Fibroblast of the aortic adventitia (primary cell): ENCODE measurements around the gene NYAP1. TPM values are rescaled to one million over a fixed set of nuclear protein-coding genes. Genes with fewer than 3 reads are reported as not detected.
"Not testable (repeated sequence)": the region's sequence is repeated elsewhere in the genome, so short reads cannot be mapped to it uniquely, and the experiment has no call there.

Source experiments
- DNase-seq: peaks from one replicate; pipeline ENCODE4 v3.0.0-alpha.2; 2010; ENCODE audit warnings: low read depth
- H3K4me3 ChIP-seq: 2 replicates; pipeline ENCODE4 v1.5.1; 2011; ENCODE audit warnings: low read depth, mild to moderate bottlenecking, control low read depth, low read length, moderate library complexity
- total RNA-seq: library from RNA; depleted of rRNA; stranded (reverse); fragments of >200 nt; gene quantifications from 2 replicates; pipeline ENCODE4 v1.2.3, GENCODE V29; 2012; ENCODE audit warnings: low replicate concordance
- TF ChIP-seq, protein P1 (sequence below): IDR thresholded peaks from 2 replicates; pipeline ENCODE4 v1.5.1; 2011; ENCODE audit warnings: mild to moderate bottlenecking, low read length, control low read depth, inconsistent platforms; ENCODE audit not compliant: insufficient read depth

NYAP1 gene
- total RNA-seq, 1 donor: 0.81 TPM

DNA sequence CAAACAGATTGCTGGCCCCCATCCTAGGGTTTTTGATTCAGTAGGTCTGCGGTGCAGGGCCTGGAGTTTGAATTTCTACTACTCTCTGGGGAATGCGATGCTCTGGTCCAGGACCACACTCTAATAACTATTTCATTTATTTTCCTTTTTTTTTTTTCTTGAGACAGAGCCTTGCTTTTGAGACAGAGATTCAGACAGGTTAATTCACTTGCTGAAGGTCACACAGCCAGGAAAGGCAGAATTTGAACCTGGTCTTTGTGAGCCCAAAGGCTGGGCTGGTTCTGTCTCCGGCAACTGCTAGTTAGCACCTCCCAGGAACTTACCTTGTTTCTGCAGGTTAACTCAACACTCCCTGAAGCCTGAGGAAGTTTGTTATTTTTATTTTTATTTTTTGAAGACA lies 31.2 kb upstream of the NYAP1 start:
- H3K4me3 ChIP-seq: no peak overlapping the region
- TF ChIP-seq, protein P1, sequence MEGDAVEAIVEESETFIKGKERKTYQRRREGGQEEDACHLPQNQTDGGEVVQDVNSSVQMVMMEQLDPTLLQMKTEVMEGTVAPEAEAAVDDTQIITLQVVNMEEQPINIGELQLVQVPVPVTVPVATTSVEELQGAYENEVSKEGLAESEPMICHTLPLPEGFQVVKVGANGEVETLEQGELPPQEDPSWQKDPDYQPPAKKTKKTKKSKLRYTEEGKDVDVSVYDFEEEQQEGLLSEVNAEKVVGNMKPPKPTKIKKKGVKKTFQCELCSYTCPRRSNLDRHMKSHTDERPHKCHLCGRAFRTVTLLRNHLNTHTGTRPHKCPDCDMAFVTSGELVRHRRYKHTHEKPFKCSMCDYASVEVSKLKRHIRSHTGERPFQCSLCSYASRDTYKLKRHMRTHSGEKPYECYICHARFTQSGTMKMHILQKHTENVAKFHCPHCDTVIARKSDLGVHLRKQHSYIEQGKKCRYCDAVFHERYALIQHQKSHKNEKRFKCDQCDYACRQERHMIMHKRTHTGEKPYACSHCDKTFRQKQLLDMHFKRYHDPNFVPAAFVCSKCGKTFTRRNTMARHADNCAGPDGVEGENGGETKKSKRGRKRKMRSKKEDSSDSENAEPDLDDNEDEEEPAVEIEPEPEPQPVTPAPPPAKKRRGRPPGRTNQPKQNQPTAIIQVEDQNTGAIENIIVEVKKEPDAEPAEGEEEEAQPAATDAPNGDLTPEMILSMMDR: no peak
- no peak for DNase-seq

DNA sequence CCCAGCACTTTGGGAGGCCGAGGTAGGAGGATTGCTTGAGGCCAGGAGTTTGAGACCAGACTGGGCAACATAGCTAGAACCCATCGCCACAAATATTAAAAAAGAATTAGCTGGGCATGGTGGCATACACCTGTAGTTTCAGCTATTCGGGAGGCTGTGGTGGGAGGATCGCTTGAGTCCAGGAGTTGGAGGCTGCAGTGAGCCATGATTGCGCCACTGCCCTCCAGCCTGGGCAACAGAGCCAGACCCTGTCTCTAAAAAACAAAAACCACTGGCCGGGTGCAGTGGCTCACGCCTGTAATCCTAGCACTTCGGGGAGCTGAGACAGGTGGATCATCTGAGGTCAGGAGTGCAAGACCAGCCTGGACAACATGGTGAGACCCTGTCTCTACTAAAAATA lies 29.9 kb upstream of the NYAP1 start:
- H3K4me3 ChIP-seq, DNase-seq: not testable (repeated sequence)

DNA sequence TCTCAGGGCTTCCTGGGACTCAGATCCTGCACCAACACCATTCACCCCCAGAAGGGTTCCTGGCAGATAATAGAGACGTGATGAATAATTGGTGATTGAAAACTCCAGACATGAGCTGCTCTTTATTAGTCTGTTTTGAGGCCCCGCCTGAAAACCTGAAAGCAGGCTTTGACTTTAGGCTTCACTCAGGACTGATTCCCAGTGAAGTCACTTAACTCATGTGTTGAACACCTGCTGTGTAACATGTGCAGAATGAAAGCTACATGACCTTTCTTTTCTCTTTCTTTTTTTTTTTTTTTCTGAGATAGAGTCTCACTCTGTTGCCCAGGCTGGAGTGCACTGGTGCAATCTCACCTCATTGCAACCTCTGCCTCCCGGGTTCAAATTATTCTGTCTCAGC lies 28.5 kb upstream of the NYAP1 start:
- DNase-seq: no peak
- TF ChIP-seq, protein P1: no peak
- no peak overlapping the region for H3K4me3 ChIP-seq

DNA sequence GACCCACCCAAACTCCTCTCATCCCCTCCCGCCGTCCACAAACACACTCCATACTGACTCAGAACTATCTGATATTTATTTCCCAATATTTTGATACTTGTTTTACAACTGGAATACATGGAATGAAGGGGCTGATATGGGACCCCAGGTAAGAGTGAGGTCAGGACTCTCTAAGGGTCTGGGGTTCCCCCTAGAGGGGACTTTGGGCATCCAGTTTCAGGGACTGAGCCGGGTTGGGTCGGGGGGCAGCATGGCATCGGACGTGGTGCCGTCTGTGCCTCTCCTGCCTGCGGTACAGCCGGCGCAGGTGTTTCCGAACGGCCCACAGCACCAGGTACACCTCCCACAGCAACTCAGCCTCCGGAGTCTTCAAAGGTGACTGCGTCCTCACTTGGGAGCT lies 27.2 kb upstream of the NYAP1 start:
- no peak for DNase-seq
- TF ChIP-seq, protein P1: no peak
- H3K4me3 ChIP-seq: no peak overlapping the region

DNA sequence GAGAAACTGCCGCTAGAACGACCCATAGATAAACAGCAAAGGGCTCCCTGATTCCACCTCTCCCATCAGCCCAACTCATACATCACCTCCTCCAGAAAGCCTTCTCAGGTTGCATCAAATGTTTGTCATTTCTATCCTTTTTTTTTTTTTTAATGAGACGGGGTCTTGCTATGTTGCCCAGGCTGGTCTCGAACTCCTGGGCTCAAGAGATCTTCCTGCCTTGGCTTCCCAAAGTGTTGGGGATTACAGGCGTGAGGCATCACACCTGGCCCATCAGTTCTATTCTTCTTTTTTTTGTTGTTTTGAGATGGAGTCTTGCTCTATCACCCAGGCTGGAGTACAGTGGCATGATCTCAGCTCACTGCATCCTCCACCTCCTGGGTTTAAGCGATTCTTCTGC lies 26.7 kb upstream of the NYAP1 start:
- TF ChIP-seq, protein P1: no peak
- no peak overlapping the region for H3K4me3 ChIP-seq
- DNase-seq: no peak

DNA sequence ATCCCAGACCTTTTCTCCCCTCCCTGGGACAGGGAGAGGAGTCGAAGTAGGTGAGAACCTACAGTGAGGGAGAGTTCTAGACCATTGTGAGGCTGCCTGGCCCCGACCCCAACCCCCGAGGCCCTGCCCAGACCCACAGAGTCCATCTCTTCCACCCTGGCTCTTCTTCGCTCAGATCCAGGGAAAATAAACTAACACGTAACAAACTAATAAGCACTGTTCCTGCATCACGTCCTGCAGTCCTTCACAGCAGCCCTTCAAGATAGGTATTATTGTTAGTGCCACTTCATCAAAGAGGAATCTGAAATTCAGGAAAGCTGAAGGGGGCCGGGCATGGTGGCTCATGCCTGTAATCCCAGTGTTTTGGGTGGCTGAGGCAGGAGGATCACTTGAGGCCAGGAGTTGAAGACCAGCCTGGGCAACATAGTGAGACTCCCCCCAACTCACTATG lies 19.5 kb upstream of the NYAP1 start, which contains the start of gene SPACDR:
TSS of gene SPACDR (minus strand) at position 51 of the 451 bp plus-strand sequence. CDS start 235 bp downstream, outside the sequence.
- TF ChIP-seq, protein P1: no peak
- no peak within 1 kb of the TSS for H3K4me3 ChIP-seq
- DNase-seq: no peak

DNA sequence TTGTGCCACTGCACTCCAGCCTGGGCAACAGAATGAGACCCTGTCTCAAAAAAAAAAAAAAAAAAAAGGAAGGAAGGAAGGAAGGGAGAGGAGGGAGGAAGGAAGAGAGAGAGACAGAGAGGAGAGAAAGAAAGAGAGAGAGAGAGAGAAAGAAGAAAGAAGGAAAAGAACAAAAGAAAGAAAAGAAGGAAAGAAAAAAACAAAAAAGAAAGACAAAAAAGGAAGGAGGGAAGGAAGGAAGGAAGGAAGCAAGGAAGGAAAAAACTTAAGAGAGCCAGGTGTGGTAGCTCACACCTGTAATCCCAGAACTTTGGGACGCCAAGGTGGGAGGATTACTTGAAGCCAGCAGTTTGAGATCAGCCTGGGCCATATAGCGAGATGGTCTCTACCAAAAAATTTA lies 18.9 kb upstream of the NYAP1 start:
- H3K4me3 ChIP-seq: no peak overlapping the region
- TF ChIP-seq, protein P1: no peak
- DNase-seq: no peak
